HL-60/S4 treated with phorbol 12-myristate 13-acetate at 8.2 ng/mL for 4 days and 3 days (cell line): Measurements from ENCODE around the gene PTPRN2.
"Not testable (repeated sequence)": the region's sequence is repeated elsewhere in the genome, so short reads cannot be mapped to it uniquely, and the experiment has no call there.

Experiments
- in situ Hi-C: fragments of 300-500 bp; cut with MboI; formaldehyde crosslinking; loops from 2 replicates; pipeline ENCODE4 v1.15.0; 2022; ENCODE audit warnings: low sequenced_read_pairs

Gene PTPRN2

GRCh38 chr7:157610671-157611295 is 976.8 kb downstream of the PTPRN2 start:
- in situ Hi-C loops: no loop called here

DNA sequence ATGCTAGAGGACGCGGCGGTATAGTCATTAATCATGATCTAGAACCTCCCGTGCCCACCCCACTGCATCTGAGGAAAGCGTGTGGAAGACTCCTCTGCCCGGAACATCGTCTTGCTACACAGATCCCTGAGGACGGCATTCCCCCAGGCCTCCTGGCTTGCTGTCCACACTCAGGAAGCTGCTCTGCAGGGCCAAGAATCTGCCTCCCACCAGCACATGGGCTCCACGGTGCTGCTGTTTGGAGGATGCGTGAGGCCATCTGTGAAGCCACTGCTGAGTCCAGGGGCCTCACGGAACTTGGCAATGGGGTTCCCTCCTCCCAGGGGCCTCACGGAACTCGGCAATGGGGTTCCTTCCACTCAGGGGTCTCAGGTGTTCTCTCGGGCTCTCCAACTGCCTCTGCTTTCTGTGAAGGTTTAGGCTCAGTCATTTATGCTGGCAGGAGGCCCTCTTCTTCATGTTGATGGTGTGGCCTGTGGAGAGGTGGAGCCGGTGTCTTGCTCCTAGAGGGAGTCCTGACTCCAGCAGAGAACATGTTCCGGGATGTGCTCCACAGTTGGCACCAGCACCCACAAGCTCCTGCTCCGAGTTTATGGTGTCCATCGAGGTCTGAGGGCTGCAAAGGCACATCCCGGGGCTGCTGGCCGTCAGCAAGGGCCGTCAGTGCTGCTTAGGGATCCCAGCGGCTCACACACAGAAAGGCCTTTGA is 977.5 kb downstream of the PTPRN2 start:
- in situ Hi-C loops: no loop called here

DNA sequence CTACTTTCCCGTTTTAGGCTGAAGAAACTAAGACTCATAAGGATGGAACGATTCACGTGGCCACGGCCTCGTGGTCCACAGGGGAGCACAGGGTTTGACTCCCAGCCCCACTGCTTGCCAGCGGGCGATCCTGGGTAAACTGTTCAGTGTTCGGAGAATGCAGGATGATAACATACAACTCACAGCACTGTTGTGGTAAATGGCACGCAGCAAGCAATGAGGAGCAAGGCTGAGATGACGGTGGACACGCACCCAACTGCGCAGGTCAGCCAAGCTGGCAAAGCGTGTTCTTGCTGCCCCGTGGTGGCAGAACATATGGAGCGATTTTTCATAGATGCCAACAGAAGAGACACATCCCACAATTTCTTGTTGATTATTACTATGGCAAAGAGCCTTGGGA is 978.1 kb downstream of the PTPRN2 start:
- in situ Hi-C loops: no loop called here

- in situ Hi-C loops: no loop called here
Measured at GRCh38 chr7:157607218-157607617, 980.4 kb downstream of the PTPRN2 start.

- in situ Hi-C loops: no loop called here
Measured at GRCh38 chr7:157606140-157606539, 981.5 kb downstream of the PTPRN2 start.

GRCh38 chr7:157605638-157606037 is 982.0 kb downstream of the PTPRN2 start:
- in situ Hi-C loops: no loop called here

DNA sequence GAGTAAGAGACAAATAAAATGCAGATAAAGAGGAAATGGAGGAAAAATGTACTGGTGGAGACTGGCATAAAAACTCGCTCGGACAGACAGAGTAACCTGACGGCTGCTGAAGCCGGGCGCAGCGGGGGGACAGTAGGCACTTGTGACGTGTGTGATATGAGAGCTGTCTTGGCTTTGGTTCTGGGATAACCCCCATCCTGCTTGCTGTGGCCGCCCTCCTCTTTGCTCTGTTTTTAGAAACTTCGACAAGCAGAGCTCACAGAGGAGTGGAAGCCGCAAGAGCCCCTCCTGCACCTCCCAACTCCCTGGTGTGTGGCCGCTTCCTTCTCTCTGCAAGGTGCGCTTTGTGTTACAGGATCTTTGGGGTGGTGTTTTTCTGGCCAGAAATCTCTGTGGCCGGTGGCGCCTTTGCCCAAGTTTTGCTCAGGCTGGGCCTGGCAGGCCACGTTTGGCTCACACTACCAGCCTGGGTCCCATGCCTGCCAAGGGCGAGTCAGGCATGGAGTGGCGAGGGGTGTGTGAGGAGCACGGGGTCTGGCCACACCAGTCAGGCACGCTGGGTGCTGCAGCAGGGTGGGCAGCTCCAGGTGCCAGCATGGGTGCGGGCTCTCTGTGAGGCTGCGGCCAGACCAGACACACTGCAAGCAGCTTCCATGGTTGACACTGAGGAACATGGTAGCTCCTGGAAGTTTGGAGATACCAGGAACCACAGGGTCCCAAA is 982.8 kb downstream of the PTPRN2 start:
- in situ Hi-C loops: no loop called here

GRCh38 chr7:157603716-157604115 is 983.9 kb downstream of the PTPRN2 start:
- in situ Hi-C loops: no loop called here

DNA sequence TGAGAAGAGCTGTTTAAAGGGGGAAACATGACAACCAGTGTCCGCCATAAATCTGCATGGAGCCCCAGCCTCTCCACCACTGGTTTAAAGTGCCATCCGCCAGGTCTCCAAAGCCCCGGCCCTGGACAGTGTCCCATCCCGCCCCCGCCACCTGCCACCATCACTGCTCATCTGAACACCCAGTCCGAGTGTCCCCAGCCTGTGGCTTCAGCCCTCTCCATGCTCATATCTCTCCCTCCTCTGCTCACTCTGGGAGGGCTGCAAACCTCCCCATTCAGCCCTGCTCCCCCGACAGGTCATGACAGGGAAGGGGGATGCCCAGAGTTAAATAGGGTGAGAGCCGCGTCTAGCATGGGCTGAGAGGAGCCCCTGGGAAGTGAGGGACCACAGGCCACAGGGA is 984.6 kb downstream of the PTPRN2 start:
- in situ Hi-C loops: no loop called here

DNA sequence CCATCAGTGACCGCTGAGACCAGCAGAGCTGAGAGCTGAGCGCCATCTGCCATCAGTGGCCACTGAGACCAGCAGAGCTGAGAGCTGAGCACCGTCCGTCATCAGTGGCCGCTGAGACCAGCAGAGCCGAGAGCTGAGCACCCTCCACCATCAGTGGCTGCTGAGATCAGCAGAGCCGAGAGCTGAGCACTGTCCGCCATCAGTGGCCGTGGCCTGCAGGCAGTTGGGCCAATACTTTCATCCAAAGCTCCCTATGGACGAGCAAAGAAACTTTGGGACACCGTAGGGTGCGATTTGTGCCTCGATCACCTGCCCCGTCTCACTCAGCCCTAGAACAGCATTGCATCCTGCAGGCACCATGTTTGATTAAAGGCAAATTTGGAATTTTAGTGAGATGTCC is 985.0 kb downstream of the PTPRN2 start:
- in situ Hi-C loops: no loop called here

DNA sequence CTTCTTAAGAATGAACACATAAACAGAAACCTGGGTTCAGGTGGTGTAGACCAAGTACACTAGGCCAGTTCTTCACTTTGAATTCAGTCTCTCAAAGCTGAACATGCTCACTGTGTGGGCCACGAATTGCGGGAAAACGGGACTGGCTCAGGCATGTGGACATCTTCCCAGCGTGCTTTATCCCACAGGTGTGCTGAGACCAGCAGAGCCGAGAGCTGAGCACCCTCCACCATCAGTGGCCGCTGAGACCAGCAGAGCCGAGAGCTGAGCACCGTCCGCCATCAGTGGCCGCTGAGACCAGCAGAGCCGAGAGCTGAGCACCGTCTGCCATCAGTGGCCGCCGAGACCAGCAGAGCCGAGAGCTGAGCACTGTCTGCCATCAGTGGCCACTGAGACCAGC is 985.5 kb downstream of the PTPRN2 start:
- in situ Hi-C loops: no loop called here

DNA sequence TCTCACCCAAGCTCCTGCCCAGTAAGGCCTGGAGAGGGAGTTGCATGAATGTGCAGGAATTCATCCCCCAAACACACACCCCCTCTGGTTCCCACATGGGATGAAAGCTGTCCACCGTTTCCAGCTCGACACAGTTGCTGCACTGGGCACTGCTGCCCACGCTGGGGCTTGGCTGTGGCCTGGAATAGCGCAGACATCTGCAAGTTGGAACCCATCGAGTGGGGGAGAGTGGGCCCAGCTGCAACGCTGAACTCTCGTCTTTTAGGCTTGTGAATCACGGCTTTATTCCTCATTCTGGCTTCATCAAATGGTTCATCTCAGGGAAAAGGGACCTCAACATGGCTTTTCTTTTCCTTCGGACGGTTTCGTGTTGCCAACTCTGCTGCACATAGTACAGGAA is 986.1 kb downstream of the PTPRN2 start:
- in situ Hi-C loops: no loop called here

DNA sequence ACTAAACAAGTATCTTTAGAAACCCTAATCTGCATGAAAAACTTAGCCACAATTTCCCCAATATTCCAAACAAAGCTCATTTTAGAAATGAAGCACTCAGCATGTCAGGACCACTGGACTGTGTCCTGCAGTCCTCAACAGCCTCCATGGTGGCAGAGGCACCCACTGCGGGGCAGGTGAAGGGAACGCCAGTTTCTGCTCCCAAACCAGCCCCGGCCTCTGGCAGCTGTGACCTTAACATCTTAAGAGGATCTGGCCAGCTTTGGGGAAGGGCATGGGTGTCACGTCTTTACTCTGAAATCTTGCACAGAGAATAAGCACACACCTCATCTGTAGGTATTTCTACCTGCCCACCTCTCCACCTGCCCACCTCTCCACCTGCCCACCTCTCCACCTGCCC is 988.1 kb downstream of the PTPRN2 start:
- in situ Hi-C loops: no loop called here

GRCh38 chr7:157597562-157597961 is 990.1 kb downstream of the PTPRN2 start:
- in situ Hi-C loops: no loop called here

DNA sequence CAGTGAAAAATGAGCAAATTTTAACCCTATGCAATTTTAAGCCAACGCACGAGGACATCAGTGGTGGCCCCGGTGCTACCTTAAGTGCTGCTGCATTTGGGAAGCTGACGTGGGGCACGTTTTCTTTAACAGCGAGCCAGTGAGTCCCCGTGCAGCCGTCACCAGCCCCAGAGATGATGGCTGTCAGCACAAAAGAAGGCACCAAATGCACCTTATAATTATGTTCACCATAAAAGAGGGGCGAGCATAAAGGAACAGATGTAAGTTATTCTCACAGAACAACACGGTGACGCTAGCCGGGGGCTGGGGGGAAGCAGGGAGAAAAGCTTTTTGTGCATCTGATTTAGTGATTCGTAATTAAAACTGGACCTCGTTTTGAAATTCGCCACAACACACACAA is 990.7 kb downstream of the PTPRN2 start:
- in situ Hi-C loops: no loop called here

GRCh38 chr7:157596471-157596870 is 991.2 kb downstream of the PTPRN2 start:
- in situ Hi-C loops: no loop called here

- in situ Hi-C loops: no loop called here
Measured at GRCh38 chr7:157596026-157596425, 991.6 kb downstream of the PTPRN2 start.

GRCh38 chr7:157595086-157595855 is 992.4 kb downstream of the PTPRN2 start:
- in situ Hi-C loops: no loop called here

- in situ Hi-C loops: no loop called here
Measured at GRCh38 chr7:157594306-157594705, 993.3 kb downstream of the PTPRN2 start.

GRCh38 chr7:157593541-157593940 is 994.1 kb downstream of the PTPRN2 start:
- in situ Hi-C loops: no loop called here

- in situ Hi-C loops: not testable (repeated sequence)
Measured at GRCh38 chr7:157592636-157593320, 994.8 kb downstream of the PTPRN2 start.
